H1 (cell line): ENCODE data around the gene SETD1B. TPM values are rescaled to one million over a fixed set of nuclear protein-coding genes. Genes with fewer than 3 reads are reported as not detected.

Experiments
- BRCA1 ChIP-seq: IDR thresholded peaks from 2 replicates; pipeline ENCODE4 v1.6.1; 2012; ENCODE audit warnings: low read depth, low read length, improper control_type of control experiment
- CTCF ChIP-seq, 3 experiments: IDR thresholded peaks; 1 replicate in 2 of 3; 2 replicates in 1 of 3; pipeline versions ENCODE4 v1.5.1 to v1.6.1; 2011; ENCODE audit warnings: low read length in 3 of 3, mild to moderate bottlenecking in 3 of 3, inconsistent platforms in 2 of 3, low read depth in 1 of 3, moderate library complexity in 1 of 3; ENCODE audit not compliant: insufficient read depth in 1 of 3; ENCODE audit errors: control extremely low read depth in 1 of 3
- PHF8 ChIP-seq: fragments of 200-600 bp; sonication (generic); conservative IDR thresholded peaks from 2 replicates; pipeline ENCODE4 v1.7.1; 2012; ENCODE audit warnings: low read depth, mild to moderate bottlenecking, inconsistent platforms, low read length, moderate library complexity
- RAD21 ChIP-seq, 2 experiments: IDR thresholded peaks in 1 of 2; conservative IDR thresholded peaks in 1 of 2; 2 replicates each; pipeline ENCODE4 v1.6.1; 2011; ENCODE audit warnings: low read depth in 2 of 2, low read length in 2 of 2, improper control_type of control experiment in 1 of 2, inconsistent platforms in 1 of 2, mild to moderate bottlenecking in 1 of 2, moderate library complexity in 1 of 2
- RXRA ChIP-seq: IDR thresholded peaks from 2 replicates; pipeline ENCODE4 v1.6.1; 2011; ENCODE audit warnings: low read depth, mild to moderate bottlenecking, low read length, moderate library complexity; ENCODE audit not compliant: insufficient read depth
- SAP30 ChIP-seq: fragments of 300-600 bp; sonication (generic); IDR thresholded peaks from 2 replicates; pipeline ENCODE4 v1.7.1; 2012; ENCODE audit warnings: low read length, moderate library complexity, mild to moderate bottlenecking, inconsistent platforms; ENCODE audit not compliant: insufficient read depth, insufficient replicate concordance
- SP1 ChIP-seq: IDR thresholded peaks from 2 replicates; pipeline ENCODE4 v1.6.1; 2011; ENCODE audit warnings: low read depth, low read length
- SUZ12 ChIP-seq: fragments of 200-600 bp; sonication (generic); IDR thresholded peaks from 2 replicates; pipeline ENCODE4 v1.6.1; 2012; ENCODE audit warnings: mild to moderate bottlenecking, inconsistent platforms, low read length, moderate library complexity, mixed read lengths
- polyA plus RNA-seq, 7 experiments: library from polyadenylated mRNA; depleted of rRNA in 3 of 7; stranded (reverse) in 5 of 7; unstranded in 2 of 7; fragments of >200 nt in 5 of 7; fragments of 200-250 nt in 2 of 7; gene quantifications; 1 replicate in 5 of 7; 2 replicates in 1 of 7; 4 replicates in 1 of 7; pipeline versions ENCODE4 v1.2.1 to v1.2.3, GENCODE V29; 2011 to 2013; ENCODE audit warnings: missing spikeins in 2 of 7, mixed read lengths in 2 of 7
- total RNA-seq: library from RNA; stranded (reverse); fragmentation: NEBNext Ultra II Directional; extraction: Animal tissue kit (Norgen Biotek cat#: 25700); gene quantifications from 2 replicates; pipeline ENCODE4 v1.2.1, GENCODE V29; 2021

Gene SETD1B
- total and polyA plus RNA-seq, 2 of the 8 experiments (the other 6 are each of a cell fraction or from before 2014, with no cell fraction given), result 1.3 to 17.7 TPM

DNA sequence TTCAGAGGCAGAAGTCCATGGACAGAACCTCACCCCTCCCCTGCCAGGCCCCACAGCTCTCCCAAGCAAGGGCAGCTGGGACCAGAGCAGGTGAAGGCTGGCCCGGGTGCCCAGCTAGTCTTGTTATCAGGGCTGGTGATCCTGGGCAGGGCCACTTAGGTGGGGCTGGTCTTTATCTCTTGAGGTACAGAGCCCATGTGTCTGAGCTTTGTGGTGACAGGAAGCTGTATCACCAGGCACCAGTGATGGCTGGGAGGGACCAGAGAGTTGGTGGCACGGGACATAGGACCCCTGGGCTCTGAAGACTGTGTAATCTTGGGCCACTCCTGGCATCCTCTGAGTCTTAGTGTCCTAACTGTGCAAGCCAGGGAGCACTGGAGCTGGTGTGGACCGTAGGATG, 67.7 kb downstream of the SETD1B start (continued):
- TF ChIP-seq PHF8 (no peak), RXRA (no peak), RAD21 (IDR thresholded peaks at IDR 0.05 in 1 of 2, conservative IDR thresholded peaks at IDR 0.05 in 1 of 2; ENCODE audit: low read depth in 2 of 2, low read length in 2 of 2) (no peak), CTCF (IDR thresholded peaks at IDR 0.05; ENCODE audit: control extremely low read depth in 1 of 3, insufficient read depth in 1 of 3, low read depth in 1 of 3, low read length in 3 of 3) (no peak), SAP30 (no peak), SUZ12 (no peak), BRCA1 (no peak), SP1 (no peak)
